ENCODE data around the gene CLIC1. TPM values are rescaled to one million over a fixed set of nuclear protein-coding genes. Genes with fewer than 3 reads are reported as not detected.

The CLIC1 gene
- total RNA-seq, 1 experiment from 2014 or later, result 431 TPM

GRCh38 chr6:31770860-31771259 lies 34.5 kb upstream of the CLIC1 start:
- TF ChIP-seq CTCF (conservative IDR thresholded peaks at IDR 0.05; ENCODE audit: low read depth, low read length), result no peak
- Histone ChIP-seq H3K27ac (ENCODE audit: low read depth, low read length, poor library complexity, severe bottlenecking) (no peak overlapping the region), H3K27me3 (replicated peaks; ENCODE audit: insufficient read depth, low read depth, low read length, poor library complexity) (no peaks in the 10 kb centered on the region), H3K4me1 (ENCODE audit: insufficient read depth, low read length, poor library complexity, severe bottlenecking) (no peaks in the 10 kb centered on the region), H3K36me3 (ENCODE audit: insufficient read depth, low read length, poor library complexity, severe bottlenecking) (no peaks in the 10 kb centered on the region), H3K4me3 (ENCODE audit: low read depth, low read length, poor library complexity, severe bottlenecking) (no peak overlapping the region), H3K9me3 (ENCODE audit: low read depth, low read length, poor library complexity, severe bottlenecking) (no peaks in the 10 kb centered on the region)
- CTCF ChIA-PET, result no interaction called here
- intact Hi-C loops (cut with micrococcal nuclease; ENCODE audit: unreplicated experiment), result no loop called here
- POLR2A ChIA-PET (ENCODE audit: low non-redundant PET), result no interaction called here
- DNase-seq (ENCODE audit: low spot score), result no peak
- BruUV-seq (replicated peaks), result no TSS peak

GRCh38 chr6:31769684-31770371 lies 33.5 kb upstream of the CLIC1 start:
- POLR2A ChIA-PET (ENCODE audit: low non-redundant PET), result interaction anchor here (0.6 kb wide), 1 partner anchor 127 kb away, joined by 3 read pairs; no protein-coding TSS in a partner anchor
- BruUV-seq (replicated peaks), result no TSS peak
- CTCF ChIA-PET, result interaction anchor here (0.6 to 1.3 kb wide), 5 partner anchors 11 to 37 kb away, joined by 3 to 12 read pairs (median 4); partner anchors contain the start of genes LSM2 and MSH5
- DNase-seq (ENCODE audit: low spot score), result peak; percentile 63
- Histone ChIP-seq H3K27ac (ENCODE audit: low read depth, low read length, poor library complexity, severe bottlenecking) (no peak overlapping the region), H3K27me3 (replicated peaks; ENCODE audit: insufficient read depth, low read depth, low read length, poor library complexity) (no peaks in the 10 kb centered on the region), H3K4me1 (ENCODE audit: insufficient read depth, low read length, poor library complexity, severe bottlenecking) (no peaks in the 10 kb centered on the region), H3K4me3 (ENCODE audit: low read depth, low read length, poor library complexity, severe bottlenecking) (no peak overlapping the region), H3K9me3 (ENCODE audit: low read depth, low read length, poor library complexity, severe bottlenecking) (no peaks in the 10 kb centered on the region), H3K36me3 (ENCODE audit: insufficient read depth, low read length, poor library complexity, severe bottlenecking) (no peaks in the 10 kb centered on the region)
- peak; percentile 79 for TF ChIP-seq CTCF (conservative IDR thresholded peaks at IDR 0.05; ENCODE audit: low read depth, low read length)
- TF ChIP-seq EZH2 (IDR thresholded peaks at IDR 0.05; ENCODE audit: borderline replicate concordance, low read depth, low read length, poor library complexity, severe bottlenecking), result no peak
- intact Hi-C loops (cut with micrococcal nuclease; ENCODE audit: unreplicated experiment), result no loop called here

- no peak for DNase-seq (ENCODE audit: low spot score)
- H3K27ac ChIP-seq (ENCODE audit: low read depth, low read length, poor library complexity, severe bottlenecking), result no peak overlapping the region
- no peaks in the 10 kb centered on the region for H3K4me1 ChIP-seq (ENCODE audit: insufficient read depth, low read length, poor library complexity, severe bottlenecking)
- no peaks in the 10 kb centered on the region for H3K27me3 ChIP-seq (replicated peaks; ENCODE audit: insufficient read depth, low read depth, low read length, poor library complexity)
- H3K4me3 ChIP-seq (ENCODE audit: low read depth, low read length, poor library complexity, severe bottlenecking), result no peak overlapping the region
- CTCF ChIA-PET, result no interaction called here
- H3K9me3 ChIP-seq (ENCODE audit: low read depth, low read length, poor library complexity, severe bottlenecking), result no peaks in the 10 kb centered on the region
- intact Hi-C loops (cut with micrococcal nuclease; ENCODE audit: unreplicated experiment), result no loop called here
- TF ChIP-seq EZH2 (IDR thresholded peaks at IDR 0.05; ENCODE audit: borderline replicate concordance, low read depth, low read length, poor library complexity, severe bottlenecking) (no peak), CTCF (conservative IDR thresholded peaks at IDR 0.05; ENCODE audit: low read depth, low read length) (no peak)
- no TSS peak for BruUV-seq (replicated peaks)
- peaks cover 4% of the 10 kb centered on the region for H3K36me3 ChIP-seq (ENCODE audit: insufficient read depth, low read length, poor library complexity, severe bottlenecking)
- POLR2A ChIA-PET (ENCODE audit: low non-redundant PET), result no interaction called here
Observed at GRCh38 chr6:31768363-31769257, 32.3 kb upstream of the CLIC1 start.

All from A673 (cell line).